HG02938 (cell line): Measurements from ENCODE around the gene CHD5.

ENCODE experiments used
- ATAC-seq: cut with Tn5 transposase; IDR thresholded peaks from one replicate; pipeline ENCODE4 v1.9.1; 2021; ENCODE audit warnings: mild to moderate bottlenecking, moderate library complexity; ENCODE audit not compliant: unreplicated experiment

The CHD5 gene

DNA sequence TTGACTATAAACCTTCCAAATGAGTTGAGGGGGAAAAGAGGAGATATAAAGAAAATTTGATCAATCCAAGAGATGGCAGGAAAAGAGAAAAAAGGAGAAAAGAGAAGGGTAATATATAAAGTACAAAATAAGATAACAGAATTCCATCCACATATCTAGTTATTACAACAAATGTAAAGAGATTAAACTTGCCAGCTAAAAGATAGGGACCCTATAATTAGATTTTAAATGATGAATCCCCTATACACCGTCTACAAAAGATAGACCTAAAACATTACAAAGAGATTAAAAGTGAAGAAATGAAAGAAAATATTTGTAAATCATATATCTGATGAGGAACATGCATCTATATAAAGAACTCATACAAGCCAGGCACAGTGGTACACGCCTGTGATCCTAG, 63.1 kb downstream of the CHD5 start:
- no peak for ATAC-seq

DNA sequence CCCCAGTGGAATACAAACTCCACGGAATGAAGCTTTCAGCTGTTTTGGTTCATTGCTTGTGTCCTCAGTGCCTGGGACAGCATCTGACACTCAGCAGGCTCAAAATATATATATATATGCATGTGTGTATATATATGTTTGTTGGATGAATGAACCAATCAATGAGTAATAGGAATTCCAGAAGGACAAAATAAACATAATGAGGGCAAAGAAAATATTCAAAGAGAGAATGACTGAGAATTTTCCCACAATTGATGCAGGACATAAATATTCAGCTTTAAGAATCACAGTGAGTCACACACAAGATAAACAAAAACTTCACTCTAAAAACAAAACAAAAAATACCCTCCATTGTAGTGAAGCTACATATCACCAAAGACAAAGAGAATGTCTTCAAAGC, 64.0 kb downstream of the CHD5 start:
- ATAC-seq: no peak

DNA sequence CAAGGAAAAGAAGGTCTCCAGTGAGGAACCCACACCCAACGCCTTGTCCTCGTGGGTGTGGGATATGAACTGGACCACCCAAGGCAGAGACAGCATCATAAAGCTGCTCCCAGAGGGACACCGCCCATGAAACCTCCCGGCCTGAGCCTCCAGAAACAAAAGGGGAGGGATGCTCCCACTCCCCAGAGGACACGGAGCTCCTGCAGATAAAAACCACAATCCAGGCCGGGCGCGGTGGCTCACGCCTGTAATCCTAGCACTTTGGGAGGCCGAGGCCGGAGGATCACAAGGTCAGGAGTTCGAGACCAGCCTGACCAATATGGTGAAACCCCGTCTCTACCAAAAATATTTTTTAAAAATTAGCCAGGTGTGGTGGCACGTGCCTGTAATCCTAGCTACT, 66.4 kb downstream of the CHD5 start:
- no peak for ATAC-seq

DNA sequence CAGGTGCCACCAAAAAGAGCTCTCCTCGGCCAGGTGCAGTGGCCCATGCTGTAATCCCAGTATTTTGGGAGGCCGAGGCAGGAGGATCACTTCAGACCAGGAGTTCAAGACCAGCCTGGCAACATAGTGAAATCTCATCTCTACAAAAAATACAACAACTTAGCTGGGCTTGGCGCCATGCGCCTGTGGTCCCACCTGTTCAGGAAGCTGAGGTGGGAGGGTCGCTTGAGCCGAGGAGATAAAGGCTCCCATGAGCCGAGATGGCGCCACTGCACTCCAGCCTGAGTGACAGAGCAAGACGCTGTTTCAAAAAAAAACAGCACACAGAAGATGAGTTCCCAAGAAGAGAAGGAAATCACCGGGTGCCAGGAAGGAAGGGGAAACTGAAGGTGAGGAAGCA, 67.0 kb downstream of the CHD5 start:
- no peak for ATAC-seq

DNA sequence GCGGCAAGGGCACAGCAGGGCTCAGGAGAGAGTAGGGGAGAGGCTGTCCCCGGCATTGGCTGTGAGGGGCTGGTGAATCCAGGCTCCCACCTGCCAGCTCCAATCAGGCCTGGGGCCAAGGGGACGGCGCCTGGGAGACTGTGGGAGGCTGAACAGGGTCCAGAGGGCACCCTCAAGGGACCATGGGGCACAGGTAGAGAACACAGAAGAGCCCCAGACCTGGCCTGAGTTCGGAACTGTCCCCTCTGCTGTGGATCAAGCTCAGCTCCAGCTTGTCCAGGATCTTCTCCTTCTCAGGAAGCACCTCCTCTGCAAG, 67.5 kb downstream of the CHD5 start:
- no peak for ATAC-seq

DNA sequence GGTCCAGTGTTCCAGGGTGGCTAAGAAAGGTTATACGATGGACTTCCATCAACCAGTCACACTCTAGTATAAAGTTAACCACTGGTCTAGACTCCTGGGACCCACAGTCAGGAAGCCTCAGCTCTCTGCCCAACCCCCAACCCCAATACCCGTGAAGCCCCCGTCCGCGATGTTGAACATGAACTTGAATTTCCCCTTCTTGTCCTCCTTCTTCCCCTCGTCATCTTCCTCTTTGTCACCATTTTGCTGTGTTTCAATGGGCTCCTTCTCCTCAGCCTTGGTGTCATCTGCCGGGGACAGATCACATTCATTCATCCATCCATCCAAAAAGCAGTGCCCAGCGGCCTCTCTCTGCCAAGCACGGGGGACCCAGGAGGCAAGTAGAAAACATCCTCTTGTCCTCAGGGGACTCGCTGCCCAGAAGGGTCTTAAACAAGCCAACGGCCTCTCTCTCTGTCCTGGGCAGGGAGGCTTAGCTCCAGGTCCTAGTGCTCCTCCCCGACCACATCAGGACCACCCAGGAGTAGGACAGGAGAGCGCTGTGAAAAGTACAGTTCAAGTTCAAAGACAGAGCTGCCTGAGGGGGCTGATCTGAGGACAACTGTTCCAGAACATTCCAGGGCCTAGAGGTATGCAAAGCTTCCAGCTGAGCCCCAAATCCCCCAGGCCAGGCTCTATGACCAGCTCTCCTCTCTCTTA, 68.0 kb downstream of the CHD5 start:
- ATAC-seq: no peak

DNA sequence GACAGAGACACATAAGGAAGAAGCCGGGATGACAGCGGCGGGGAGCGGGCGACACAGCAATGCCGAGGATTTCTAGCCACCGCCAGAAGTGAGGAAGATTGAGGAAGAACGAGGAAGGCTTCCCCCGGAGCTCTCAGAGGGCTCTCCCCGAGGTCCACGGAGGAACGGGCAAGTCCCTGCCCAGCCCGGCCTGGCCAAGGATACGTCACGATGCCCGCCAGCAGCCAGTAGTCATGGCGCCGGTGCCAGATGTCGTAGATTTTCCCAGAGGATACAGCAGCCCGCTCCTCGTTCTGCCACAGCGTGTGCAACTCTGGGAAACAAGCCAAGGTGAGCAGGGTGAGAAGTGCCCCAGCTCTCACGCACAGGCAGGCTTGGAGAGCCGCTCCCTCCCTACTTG, 68.5 kb downstream of the CHD5 start:
- no peak for ATAC-seq

DNA sequence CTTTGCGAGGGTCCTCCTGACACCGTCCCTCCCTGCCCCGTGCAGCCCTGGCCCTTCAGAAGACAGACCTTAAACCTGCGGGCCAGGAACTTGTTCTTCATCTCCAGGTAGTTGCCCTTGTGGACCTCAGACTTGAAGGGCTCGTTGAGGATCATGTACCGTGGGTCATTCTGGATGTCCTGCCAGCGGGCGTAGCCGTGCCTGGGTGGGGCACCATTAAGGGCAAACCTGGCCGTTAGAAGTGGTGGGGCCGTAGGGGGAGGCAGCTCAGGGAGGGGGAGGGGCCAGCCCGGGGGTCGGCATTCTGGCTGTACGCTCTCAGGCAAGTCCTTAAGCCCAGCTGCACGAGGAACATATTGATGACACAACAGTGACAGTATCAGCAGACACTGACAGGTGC, 69.8 kb downstream of the CHD5 start:
- ATAC-seq: no peak

DNA sequence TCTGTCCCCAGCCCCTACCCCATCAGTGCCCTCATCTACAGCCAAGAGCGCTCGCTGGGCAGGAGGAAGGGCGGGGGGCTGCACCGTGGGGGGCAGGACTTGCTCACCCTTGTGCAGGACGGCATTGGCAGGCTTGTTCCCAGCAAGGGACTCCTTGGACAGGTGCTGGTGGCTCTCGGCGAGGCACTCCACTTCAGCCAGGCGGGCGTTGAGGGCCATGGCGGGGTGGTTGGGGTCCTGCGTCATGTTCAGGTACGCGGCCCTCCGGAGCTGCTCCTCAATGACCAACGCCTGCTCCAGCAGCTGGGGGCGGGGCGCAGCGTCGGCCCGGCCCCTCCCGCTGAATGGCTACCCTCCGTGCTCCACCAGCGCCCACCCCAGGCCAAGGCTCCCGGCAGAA, 70.4 kb downstream of the CHD5 start:
- ATAC-seq: no peak

DNA sequence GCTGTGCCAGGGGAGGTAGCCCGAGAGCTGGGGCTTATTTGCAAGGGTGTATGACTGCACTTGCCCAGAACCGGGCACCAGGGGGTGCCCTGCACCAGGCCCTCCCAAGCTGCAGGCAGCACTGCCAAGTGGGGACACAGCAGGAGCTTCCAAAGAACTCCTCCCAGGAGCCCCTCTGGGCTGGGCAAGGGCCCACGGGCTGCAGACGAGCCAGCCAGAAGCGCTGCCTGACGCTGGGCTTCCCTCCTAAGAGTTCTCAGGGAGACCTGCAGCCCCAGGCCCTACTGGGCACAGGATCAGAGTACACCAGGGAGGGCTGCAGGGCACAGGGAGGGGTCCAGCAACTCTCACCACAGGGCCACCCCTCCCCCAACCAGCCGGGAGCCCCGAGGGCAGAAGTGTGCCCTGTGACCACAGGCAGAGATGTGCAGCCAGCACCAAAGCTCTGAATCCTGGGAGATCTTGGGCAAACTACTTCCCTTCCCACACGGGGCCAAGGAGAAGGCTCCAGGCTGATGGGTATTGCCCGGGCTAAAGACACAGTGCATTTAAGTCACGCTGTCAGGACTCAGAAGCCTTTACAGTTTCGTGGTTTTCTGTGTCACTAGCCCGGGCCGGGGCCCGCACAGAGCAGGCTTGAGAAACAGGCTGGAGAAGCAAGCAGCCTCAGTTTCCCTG, 71.0 kb downstream of the CHD5 start:
- no peak for ATAC-seq

DNA sequence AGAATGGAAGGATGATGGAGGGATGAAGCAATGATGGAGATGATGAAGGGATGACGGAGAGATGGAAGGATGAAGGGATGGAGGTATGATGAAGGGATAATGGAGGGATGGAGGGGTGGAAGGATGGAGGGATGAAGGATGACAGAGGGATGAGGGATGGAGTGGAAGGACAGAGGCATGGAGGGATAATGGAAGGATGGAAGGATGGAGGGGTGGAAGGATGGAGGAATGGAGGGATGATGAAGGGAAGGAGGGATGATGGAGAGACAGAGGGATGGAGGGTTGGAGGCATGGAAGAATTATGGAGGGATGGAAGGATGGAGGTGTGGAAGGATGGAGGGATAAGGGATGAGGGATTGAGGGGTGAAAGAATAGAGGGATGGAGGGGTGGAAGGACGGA, 71.6 kb downstream of the CHD5 start:
- no peak for ATAC-seq

DNA sequence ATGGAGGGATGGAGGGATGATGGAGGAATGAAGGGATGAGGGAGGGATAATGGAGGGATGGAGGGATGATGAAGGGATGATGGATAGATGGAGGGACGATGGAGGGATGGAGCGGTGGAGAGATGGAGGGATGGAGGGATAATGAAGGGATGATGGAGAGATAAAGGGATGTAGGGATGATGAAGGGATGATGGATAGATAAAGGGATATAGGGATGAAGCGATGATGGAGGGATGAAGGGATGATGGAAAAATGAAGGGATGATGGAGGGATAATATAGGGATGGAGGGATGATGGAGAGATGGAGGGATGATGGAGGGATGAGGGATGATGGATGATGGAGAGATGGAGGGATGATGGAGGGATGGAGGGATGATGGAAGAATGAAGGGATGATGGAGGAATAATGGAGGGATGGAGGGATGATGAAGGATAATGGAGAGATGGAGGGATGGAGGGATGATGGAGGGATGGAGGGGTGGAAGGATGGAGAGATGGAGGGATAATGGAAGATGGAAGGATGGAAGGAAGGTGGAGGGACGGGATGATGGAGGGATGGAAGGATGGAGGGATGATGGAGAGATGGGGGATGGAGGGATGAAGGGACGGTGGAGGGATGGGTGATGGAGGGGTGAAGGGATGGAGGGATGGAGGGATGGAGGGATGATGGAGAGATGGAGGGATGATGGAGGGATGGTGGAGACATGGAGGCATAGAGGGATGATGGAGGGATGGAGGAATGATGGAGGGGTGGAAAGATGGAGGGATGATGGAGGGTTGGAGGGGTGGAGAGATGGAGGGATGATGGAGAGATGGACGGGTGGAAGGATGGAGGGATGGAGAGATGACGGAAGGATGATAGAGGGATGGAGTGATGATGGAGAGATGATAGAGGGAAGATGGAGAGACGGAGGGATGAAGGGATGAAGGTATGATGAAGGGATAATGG, 72.4 kb downstream of the CHD5 start:
- ATAC-seq: no peak

DNA sequence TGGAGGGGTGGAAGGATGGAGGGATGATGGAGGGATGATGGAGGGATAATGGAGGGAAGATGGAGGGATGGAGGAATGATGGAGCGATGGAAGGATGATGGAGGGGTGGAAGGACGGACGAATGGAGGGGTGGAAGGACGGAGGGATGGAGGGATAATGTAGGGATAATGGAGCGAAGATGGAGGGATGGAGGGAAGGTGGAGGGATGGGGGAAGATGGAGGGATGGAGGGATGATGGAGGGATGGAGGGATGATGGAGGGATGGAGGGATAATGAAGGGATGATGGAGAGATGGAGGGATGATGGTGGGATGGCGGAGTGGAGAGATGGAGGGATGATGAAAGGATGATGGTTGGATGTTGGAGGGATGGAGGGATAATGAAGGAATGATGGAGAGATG, 73.1 kb downstream of the CHD5 start:
- no peak for ATAC-seq

DNA sequence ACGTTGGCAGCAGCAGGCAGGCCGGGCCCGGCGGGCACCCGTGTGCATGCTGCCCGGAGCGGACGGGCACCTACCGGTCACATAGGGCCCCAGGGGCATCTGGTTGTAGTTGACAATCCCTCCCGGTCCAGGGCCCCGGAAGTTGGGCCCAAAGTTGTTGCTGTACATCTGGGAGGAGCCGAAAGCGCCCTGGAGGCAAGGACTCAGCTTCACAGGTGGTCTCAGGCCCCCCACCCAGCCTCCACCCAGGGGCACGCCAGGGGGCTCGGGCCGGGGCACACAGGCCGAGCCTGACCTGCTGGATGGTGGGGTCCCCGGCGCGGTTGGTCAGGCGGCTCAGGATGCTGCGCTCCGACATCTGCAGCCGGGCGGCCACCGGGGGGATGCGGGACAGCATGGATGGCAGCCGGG, 73.8 kb downstream of the CHD5 start:
- ATAC-seq: no peak

DNA sequence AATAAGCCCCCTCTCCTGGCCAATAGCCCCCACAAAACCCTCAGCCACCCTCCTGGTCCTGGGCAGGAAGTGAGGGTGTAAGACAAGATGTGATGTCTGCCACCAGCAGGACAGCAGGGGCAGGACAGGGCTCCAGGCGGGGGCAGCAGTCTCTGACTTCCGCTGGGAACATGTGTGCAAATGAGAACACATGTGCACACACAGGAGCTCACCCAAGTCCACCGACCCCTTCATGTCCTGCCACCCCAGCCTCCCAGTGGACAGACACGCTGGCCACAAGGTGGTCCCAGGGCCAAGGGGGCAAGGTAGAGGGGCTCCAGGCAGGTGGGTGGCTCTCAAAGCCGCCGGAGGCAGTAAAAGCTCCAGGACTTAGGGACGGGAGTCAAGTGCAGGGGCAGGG, 74.4 kb downstream of the CHD5 start:
- ATAC-seq: no peak

DNA sequence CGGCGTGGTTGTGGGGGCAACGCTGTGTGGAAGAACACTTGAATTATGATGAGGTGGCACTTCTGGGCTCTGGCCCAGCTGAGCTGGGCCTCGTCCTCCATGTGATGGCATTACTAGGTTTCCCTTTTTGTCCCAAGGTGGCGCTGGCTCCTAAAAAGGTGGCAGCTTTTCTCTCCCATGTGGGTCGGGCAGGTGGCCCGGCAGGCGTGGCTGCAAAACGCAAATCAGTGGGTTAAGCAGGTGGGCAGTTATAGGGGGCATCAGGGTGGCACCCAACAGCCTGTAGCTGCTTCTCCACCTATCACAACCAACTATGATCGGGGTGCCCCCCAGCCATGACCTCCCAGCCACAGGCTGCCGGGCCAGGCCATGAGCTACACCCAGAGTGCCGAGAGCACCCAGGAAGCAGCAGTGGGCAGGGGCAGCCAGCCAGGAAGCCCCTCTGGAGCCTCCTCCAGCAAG, 74.9 kb downstream of the CHD5 start:
- ATAC-seq: no peak

DNA sequence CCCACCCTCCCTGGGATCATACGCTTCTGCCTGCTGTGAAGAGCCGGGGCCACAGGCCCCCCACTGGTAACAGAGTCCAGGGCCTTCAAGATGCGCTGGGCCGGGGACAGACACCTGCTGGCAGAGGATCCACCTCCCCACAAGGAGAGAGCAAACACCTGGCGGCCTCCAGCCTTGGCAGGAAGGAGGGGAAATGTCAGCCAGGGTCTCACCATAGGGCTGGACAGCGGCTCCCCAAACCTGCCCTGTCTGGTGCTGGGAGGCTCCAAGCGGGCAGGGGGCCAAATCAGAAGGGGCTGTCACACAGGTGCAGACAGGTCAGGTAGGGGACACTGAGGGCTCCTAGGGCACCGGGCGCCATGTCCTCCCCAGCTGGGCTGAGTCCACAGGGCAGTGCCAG, 75.5 kb downstream of the CHD5 start:
- no peak for ATAC-seq

DNA sequence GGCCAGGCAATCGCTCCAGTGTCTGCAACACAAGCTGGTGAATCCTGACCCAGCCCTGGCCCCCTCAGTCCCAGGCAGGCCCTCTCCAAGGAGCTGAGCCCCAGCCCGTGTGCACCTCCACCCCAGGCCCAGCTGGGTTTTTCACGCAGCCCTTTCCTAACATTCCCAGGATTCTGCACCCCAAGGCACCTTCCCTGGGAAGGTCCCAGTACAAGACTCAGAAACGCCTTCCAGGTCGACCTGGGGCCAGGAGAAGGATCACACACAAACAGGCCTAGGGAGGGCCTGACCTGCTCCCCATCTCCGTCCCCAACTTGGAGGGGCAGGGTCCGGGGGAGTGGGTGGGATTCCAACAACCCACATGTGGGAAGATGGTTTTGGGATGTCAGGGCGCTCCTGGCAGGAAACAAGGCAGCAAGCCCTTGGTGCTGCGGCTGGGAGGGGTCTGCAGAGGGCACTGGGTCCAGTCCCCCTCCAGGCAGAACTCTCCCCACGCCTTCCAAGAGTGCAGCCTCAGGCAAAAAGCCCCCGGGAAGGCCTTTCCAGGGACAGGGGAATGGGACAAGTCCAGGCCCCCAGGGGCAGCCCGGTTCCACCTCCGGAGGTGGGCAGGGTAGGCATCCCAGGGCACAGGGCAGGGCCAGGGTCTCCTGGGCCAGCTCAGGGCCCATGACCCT, 76.1 kb downstream of the CHD5 start:
- no peak for ATAC-seq

DNA sequence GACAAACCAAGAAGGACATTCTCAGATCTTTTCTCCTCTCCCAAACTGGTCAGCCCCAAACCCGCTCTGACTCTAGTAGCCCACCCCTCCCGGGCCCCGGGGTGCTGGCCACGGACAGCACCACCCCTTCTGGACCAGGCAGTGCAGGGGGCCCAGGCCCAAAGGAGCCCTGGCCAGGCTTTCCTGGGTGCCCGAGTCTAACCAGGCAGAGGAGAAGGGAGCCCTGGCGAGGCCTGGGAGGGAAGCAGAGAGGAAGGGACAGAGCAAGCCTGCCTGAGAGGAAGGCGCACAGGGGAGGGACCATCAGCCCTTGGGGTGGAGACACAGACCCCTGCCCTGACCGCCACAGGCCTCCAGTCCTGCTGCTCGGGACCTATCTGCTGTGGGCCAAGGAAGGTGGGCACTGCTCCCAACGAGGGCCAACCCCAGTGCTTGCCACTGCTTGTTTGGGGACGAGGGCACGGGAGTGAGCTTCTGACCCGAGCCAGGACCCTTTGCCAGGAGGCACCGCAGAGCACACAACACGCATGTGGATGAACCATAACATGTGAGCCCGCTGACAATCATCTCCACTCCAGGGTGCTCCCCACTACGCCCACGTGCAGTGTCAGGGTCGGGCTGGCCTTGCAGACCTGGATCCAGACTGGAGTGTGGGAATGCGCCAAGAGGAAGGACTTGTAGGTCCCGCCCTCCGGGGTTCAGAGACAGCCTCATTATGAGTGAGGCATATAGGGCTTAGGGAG, 76.8 kb downstream of the CHD5 start:
- no peak for ATAC-seq

DNA sequence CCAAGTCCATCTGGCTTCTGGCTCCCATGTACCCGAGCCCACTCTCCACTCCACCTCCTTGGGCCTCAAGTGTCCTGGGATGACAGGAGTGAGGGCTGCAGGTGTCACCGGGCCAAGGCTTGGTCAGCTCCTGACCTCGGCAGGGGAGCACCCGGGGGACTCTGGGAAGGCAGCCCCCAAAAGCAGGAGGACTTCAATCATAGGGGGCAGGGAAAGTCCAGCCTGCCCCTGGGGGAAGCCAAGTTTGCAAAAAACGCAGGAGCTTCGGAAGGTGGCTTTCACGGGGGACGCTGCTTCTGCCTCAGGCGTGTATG, 77.6 kb downstream of the CHD5 start:
- no peak for ATAC-seq
